Measurements from ENCODE around the gene PTMS. TPM values are rescaled to one million over a fixed set of nuclear protein-coding genes. Genes with fewer than 3 reads are reported as not detected.
"Not testable (repeated sequence)": the region's sequence is repeated elsewhere in the genome, so short reads cannot be mapped to it uniquely, and the experiment has no call there.

Gene PTMS
- total RNA-seq, 2 experiments from 2014 or later, result 104 to 109 TPM

DNA sequence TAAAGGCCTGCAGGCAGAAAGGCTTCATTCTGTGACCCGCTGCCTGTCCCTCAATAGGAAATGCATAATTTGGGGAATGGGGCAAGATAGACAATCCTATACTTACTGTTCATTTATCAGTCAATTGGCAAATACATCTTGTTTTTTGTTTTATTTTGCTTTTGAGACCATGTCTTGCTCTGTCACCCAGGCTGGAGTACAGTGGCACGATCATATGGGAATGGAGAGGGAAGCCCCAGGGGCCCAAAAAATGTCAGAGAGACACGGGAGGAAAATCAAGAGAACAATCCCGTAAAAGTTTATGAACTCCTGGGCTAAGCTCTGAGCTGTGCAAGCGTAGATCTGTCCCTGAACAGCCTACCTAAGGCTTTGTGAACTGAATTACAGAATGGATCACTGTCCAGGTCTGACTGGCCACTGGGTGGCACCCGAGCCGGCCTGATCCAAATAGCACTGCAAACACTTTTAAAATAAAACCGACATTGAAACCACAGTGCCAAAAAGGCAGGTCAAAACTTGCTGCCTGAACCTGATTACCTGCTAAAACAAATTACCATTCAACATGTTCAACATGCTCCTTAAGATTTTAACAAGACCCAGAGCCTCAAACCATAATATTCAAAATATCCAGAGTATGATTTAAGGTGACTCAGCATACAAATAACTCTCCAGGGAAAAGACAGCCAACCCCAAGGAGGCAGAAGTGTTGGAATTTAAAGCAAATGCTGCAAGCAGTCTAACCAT lies 30.5 kb upstream of the PTMS start:
- DNase-seq, result peak; percentile 66
- Mint-ChIP-seq H3K36me3 (peaks cover 10% of the 10 kb centered on the region), H3K4me3 (no peak overlapping the region), H3K27ac (no peak overlapping the region), H3K27me3 (no peaks in the 10 kb centered on the region), H3K9me3 (no peaks in the 10 kb centered on the region), H3K4me1 (ENCODE audit: low read depth) (peaks cover 4% of the 10 kb centered on the region)
- ChIA-PET CTCF (interaction anchor here (1.1 to 1.3 kb wide), 2 partner anchors 31 to 93 kb away, joined by 3 read pairs; partner anchors contain the start of gene P3H3), POLR2A (interaction anchor here (1.0 kb wide), 1 partner anchor 12 kb away, joined by 3 read pairs; the partner anchor contains the start of gene COPS7A)
- intact Hi-C loops (cut with micrococcal nuclease), result loop anchor here (1.0 kb wide), 1 partner anchor 90 kb away; no protein-coding TSS in a partner anchor

DNA sequence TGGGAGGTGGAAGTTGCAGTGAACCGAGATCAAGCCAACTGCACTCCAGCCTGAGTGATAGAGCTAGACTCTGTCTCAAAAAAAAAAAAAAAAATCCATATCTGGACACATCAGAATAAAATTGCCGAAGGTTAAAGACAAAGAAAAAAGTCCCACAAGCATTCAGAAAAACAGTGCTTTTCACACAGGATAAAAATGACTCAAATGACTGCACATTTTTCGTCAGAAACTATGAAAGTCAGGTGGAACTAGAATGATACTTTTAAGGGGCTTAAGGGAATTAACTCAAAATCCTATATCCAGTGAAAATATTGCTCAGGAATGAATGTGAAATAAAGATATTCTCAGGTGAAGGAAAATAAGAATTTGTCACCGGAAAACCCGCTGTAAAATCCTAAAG lies 29.4 kb upstream of the PTMS start:
- no peaks in the 10 kb centered on the region for H3K9me3 Mint-ChIP-seq
- no peaks in the 10 kb centered on the region for H3K27me3 Mint-ChIP-seq
- peaks cover 4% of the 10 kb centered on the region for H3K4me1 Mint-ChIP-seq (ENCODE audit: low read depth)
- H3K27ac Mint-ChIP-seq, result no peak overlapping the region
- no peak for DNase-seq
- intact Hi-C loops (cut with micrococcal nuclease), result no loop called here
- H3K36me3 Mint-ChIP-seq, result peaks cover 3% of the 10 kb centered on the region
- ChIA-PET POLR2A (no interaction called here), CTCF (interaction anchor here (0.7 to 1.8 kb wide), 2 partner anchors 47 to 88 kb away, joined by 3 read pairs; no protein-coding TSS in a partner anchor)
- no peak overlapping the region for H3K4me3 Mint-ChIP-seq

DNA sequence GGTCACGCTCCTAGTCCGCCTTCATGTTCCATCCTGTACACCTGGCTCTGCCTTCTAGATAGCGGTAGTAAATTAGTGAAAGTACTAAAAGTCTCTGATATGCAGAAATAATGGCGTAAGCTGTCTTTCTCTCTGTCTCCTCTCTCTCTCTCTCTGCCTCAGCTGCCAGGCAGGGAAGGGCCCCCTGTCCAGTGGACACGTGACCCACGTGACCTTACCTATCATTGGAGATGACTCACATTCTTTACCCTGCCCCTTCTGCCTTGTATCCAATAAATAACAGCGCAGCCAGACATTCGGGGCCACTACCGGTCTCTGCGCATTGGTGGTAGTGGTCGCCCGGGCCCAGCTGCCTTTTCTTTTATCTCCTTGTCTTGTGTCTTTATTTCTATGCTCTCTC lies 24.1 kb upstream of the PTMS start:
- H3K9me3 Mint-ChIP-seq, result peaks cover 16% of the 10 kb centered on the region
- H3K27ac Mint-ChIP-seq; H3K27me3 Mint-ChIP-seq; intact Hi-C loops (cut with micrococcal nuclease); H3K4me3 Mint-ChIP-seq; DNase-seq: not testable (repeated sequence)
- peaks cover 22% of the 10 kb centered on the region for H3K36me3 Mint-ChIP-seq
- POLR2A ChIA-PET, result interaction anchor here (1.0 to 2.2 kb wide), 3 partner anchors 11 to 110 kb away, joined by 3 to 17 read pairs (median 8); partner anchors contain the start of genes COPS7A, MLF2 and USP5
- CTCF ChIA-PET, result interaction anchor here (1.0 to 1.2 kb wide), 2 partner anchors 11 to 12 kb away, joined by 3 to 7 read pairs; partner anchors contain the start of gene MLF2
- H3K4me1 Mint-ChIP-seq (ENCODE audit: low read depth), result peaks cover 37% of the 10 kb centered on the region

DNA sequence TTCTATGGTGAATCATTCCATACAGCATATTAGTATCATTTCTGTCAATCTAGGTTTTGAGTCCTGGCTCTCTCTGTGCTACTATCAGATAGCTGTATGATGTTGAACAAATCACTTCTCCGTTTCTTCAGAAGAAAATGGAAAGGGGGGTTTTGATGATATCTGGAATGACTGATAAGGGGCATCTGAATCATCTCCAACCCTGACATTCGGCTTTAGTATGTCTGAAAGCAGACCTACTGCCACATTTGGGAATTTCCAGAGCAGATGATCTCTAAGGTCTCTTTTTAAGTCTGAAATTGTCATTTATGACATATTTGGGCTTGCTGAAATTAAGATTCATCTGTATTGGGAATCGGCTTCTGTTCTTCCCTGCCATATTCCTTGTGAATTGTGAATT lies 23.3 kb upstream of the PTMS start:
- Mint-ChIP-seq H3K36me3 (peaks cover 26% of the 10 kb centered on the region), H3K4me3 (no peak overlapping the region), H3K4me1 (ENCODE audit: low read depth) (peaks cover 37% of the 10 kb centered on the region), H3K27me3 (no peaks in the 10 kb centered on the region), H3K27ac (peak overlapping the region; percentile 81), H3K9me3 (peaks cover 16% of the 10 kb centered on the region)
- intact Hi-C loops (cut with micrococcal nuclease), result loop anchor here (1.0 kb wide), 1 partner anchor 19 kb away; the partner anchor contains the start of gene COPS7A
- no peak for DNase-seq
- CTCF ChIA-PET, result interaction anchor here (1.0 to 2.6 kb wide), 4 partner anchors 10 to 29 kb away, joined by 3 to 8 read pairs (median 5); partner anchors contain the start of genes MLF2 and PTMS
- POLR2A ChIA-PET, result interaction anchor here (0.6 to 2.2 kb wide), 5 partner anchors 10 to 296 kb away, joined by 3 to 17 read pairs (median 4); partner anchors contain the start of genes COPS7A, MLF2, USP5 and ZNF384

DNA sequence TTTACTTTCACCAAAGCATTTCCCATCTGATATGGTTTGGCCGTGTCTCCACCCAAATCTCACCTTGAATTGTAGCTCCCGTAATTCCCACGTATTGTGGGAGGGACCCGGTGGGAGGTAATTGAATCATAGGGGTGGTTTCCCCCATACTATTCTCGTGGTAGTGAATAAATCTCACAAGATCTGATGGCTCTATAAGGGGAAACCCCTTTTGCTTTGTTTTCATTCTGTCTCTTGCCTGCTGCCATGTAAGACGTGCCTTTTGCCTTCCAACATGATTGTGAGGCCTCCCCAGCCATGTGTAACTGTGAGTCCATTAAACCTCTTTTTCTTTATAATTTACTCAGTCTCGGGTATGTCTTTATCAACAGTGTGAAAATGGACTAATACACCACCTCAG lies 22.9 kb upstream of the PTMS start:
- H3K4me3 Mint-ChIP-seq, H3K27me3 Mint-ChIP-seq: not testable (repeated sequence)
- peak overlapping the region; percentile 81 for H3K27ac Mint-ChIP-seq
- intact Hi-C loops (cut with micrococcal nuclease), result loop anchor here (1.0 kb wide), 1 partner anchor 19 kb away; the partner anchor contains the start of gene COPS7A
- H3K9me3 Mint-ChIP-seq, result peaks cover 16% of the 10 kb centered on the region
- CTCF ChIA-PET, result interaction anchor here (1.0 to 2.6 kb wide), 4 partner anchors 9 to 28 kb away, joined by 3 to 8 read pairs (median 5); partner anchors contain the start of genes MLF2 and PTMS
- H3K4me1 Mint-ChIP-seq (ENCODE audit: low read depth), result peaks cover 37% of the 10 kb centered on the region
- DNase-seq, result peak; percentile 51
- POLR2A ChIA-PET, result interaction anchor here (0.6 to 2.2 kb wide), 5 partner anchors 10 to 297 kb away, joined by 3 to 17 read pairs (median 4); partner anchors contain the start of genes COPS7A, MLF2, USP5 and ZNF384
- H3K36me3 Mint-ChIP-seq, result peaks cover 30% of the 10 kb centered on the region

DNA sequence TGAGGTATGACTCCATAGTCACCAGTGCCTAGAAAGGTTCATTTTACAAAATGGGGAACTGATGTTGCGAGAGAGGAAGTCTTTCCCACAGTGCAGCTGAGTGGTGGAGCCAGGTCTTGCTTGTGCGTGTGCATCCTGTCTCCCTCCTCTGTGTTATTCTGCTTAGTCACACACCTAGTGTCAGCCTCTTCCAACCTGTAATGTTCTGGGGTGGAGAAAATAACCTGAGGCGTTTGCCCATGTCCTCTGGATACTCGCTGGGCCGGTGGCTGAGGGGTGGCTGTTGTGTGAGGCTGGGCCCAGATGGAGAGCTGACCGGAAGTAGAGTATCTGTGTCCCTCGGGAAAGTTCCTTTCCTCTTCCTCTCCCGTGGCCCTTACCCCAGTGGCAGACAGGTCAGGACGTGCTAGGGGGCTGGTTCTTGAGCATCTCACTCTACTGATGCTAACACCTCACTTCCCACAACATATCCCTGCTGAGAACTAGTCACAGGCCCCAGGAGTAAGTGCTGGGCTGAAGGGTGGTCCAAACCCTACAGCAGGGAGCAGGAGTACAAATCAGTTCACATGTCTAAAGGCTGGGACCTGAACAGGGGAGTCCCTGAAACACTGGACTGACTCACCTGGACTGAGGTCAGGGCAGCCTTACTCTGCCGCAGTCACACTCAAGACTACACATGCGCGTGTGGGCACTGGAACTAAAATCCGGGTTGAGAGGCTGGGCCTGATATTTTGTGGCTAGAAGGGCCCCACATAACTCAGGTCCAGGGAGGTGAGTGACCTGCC lies 20.2 kb upstream of the PTMS start:
- peak; percentile 43 for DNase-seq
- peaks cover 39% of the 10 kb centered on the region for H3K36me3 Mint-ChIP-seq

DNA sequence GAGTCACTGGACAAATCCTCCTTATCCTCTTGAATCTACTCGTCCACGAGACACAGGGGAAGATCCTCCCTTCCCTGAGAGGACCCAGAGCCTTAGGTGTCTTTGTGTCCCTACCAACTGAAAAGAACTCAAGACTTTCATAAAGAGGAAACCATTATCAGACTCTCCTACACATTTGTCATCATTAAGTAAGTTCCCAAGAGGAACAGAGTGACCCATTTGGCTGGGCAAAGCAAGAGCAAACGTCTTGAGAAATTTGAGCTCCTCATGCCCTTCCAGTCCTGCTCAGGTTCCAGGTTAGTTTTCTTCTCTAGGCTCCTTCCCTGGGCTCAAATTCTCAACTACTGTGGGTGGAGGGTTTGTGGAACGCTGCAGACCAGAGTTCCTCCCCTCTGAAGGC lies 18.9 kb upstream of the PTMS start:
- H3K27me3 Mint-ChIP-seq, result no peaks in the 10 kb centered on the region
- peak overlapping the region; percentile 23 for H3K27ac Mint-ChIP-seq
- H3K4me3 Mint-ChIP-seq, result no peak overlapping the region
- peaks cover 16% of the 10 kb centered on the region for H3K9me3 Mint-ChIP-seq
- CTCF ChIA-PET, result interaction anchor here (1.0 kb wide), 1 partner anchor 20 kb away, joined by 3 read pairs; no protein-coding TSS in a partner anchor
- peaks cover 42% of the 10 kb centered on the region for H3K36me3 Mint-ChIP-seq
- intact Hi-C loops (cut with micrococcal nuclease), result no loop called here
- no peak for DNase-seq
- H3K4me1 Mint-ChIP-seq (ENCODE audit: low read depth), result peaks cover 50% of the 10 kb centered on the region
- POLR2A ChIA-PET, result no interaction called here

More for the DNA sequence above, 20.2 kb upstream of the PTMS start:
- POLR2A ChIA-PET, result interaction anchor here (0.9 kb wide), 1 partner anchor 57 kb away, joined by 3 read pairs; the partner anchor contains the start of gene ZNF384
- no peaks in the 10 kb centered on the region for H3K27me3 Mint-ChIP-seq
- peak overlapping the region; percentile 82 for H3K27ac Mint-ChIP-seq
- H3K4me3 Mint-ChIP-seq, result no peak overlapping the region
- H3K4me1 Mint-ChIP-seq (ENCODE audit: low read depth), result peaks cover 41% of the 10 kb centered on the region
- peaks cover 16% of the 10 kb centered on the region for H3K9me3 Mint-ChIP-seq
- intact Hi-C loops (cut with micrococcal nuclease), result no loop called here
- CTCF ChIA-PET, result interaction anchor here (2.2 kb wide), 1 partner anchor 8 kb away, joined by 13 read pairs; the partner anchor contains the start of gene MLF2

DNA sequence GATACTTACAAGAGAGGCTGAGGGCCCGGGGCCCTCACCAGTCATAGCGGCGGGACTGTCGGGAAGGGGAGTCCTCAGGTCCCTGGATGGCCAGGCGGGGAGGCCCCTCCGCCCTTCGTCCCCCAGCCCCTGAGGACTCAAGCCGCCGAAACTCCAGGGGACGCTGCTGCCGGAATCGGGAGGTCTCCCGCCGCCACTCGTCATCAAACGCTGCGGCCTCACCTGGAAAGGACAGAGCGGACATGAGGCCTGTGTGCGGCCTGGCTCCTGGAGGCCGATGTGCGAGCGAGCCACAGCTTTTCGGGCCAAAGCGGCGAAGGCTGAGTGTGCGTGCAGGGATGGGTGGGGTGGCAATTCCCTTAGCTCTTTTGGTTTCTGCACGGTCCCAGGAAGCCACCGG lies 17.4 kb upstream of the PTMS start:
- CTCF ChIA-PET, result no interaction called here

DNA sequence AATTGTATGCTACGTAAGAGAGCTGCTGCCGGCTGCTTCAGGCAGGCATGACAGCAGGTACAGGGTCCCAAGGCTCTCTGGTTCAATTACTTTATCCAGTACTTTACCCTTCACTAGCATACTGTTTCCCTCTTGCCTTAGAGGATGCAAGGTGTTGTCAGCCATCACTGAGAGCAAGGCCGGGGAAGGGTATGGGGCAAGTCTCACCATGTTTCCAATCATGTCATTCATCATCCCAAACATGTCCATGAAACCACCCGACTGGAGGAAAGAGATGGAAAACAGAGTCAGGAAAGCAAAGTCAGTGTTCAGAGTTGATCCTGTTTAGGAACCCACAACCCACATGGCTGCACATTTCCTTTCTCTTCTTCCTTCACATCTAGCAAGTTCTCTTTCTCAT lies 15.7 kb upstream of the PTMS start:
- Mint-ChIP-seq H3K27ac (peak overlapping the region; percentile 55), H3K36me3 (peaks cover 32% of the 10 kb centered on the region), H3K9me3 (no peaks in the 10 kb centered on the region), H3K4me1 (ENCODE audit: low read depth) (peaks cover 34% of the 10 kb centered on the region), H3K4me3 (no peak overlapping the region), H3K27me3 (no peaks in the 10 kb centered on the region)
- ChIA-PET POLR2A (no interaction called here), CTCF (interaction anchor here (0.8 kb wide), 1 partner anchor 30 kb away, joined by 3 read pairs; no protein-coding TSS in a partner anchor)
- no peak for DNase-seq
- intact Hi-C loops (cut with micrococcal nuclease), result no loop called here

More for the DNA sequence above, 17.4 kb upstream of the PTMS start:
- peaks cover 4% of the 10 kb centered on the region for H3K9me3 Mint-ChIP-seq
- H3K4me1 Mint-ChIP-seq (ENCODE audit: low read depth), result peaks cover 41% of the 10 kb centered on the region
- no peak overlapping the region for H3K27ac Mint-ChIP-seq
- POLR2A ChIA-PET, result no interaction called here
- peaks cover 44% of the 10 kb centered on the region for H3K36me3 Mint-ChIP-seq
- H3K4me3 Mint-ChIP-seq, result no peak overlapping the region
- no peaks in the 10 kb centered on the region for H3K27me3 Mint-ChIP-seq
- DNase-seq, result no peak
- intact Hi-C loops (cut with micrococcal nuclease), result no loop called here

DNA sequence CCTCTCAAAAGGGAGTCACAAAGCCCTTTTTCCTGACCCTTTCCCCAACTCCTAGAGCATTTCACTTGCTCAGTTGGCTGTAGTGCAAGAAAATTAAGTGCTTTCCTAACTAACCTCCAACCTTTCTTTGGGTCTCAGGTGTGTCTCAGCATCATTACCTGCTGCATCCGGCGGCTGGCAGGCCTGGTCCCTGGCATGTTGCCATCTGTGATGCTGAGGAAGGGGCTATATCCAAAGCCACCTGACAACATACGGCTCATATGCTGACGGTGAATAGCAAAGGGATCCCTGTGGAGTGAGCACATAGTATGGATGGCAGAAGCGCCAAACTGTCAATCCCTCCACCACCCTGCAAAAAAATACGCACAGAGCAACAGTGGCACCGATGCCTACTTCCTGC lies 14.4 kb upstream of the PTMS start:
- intact Hi-C loops (cut with micrococcal nuclease), result loop anchor here (2.0 kb wide), 2 partner anchors 15 to 437 kb away; partner anchors contain the start of genes PEX5 and PTMS
- CTCF ChIA-PET, result interaction anchor here (1.3 to 5.9 kb wide), 8 partner anchors 9 to 100 kb away, joined by 4 to 91 read pairs (median 39); partner anchors contain the start of genes CDCA3, COPS7A, GPR162 and PTMS
- peaks cover 22% of the 10 kb centered on the region for H3K36me3 Mint-ChIP-seq

More for the DNA sequence above, 14.4 kb upstream of the PTMS start:
- no peak for DNase-seq
- Mint-ChIP-seq H3K27ac (peak overlapping the region; percentile 96), H3K27me3 (no peaks in the 10 kb centered on the region), H3K4me3 (peak overlapping the region; percentile 93), H3K9me3 (no peaks in the 10 kb centered on the region), H3K4me1 (ENCODE audit: low read depth) (peaks cover 24% of the 10 kb centered on the region)
- POLR2A ChIA-PET, result interaction anchor here (0.9 to 3.7 kb wide), 4 partner anchors 15 to 145 kb away, joined by 5 to 37 read pairs (median 16); partner anchors contain the start of genes CD4, COPS7A and PTMS
